ENCODE results near the gene TOMT.

TOMT gene

DNA sequence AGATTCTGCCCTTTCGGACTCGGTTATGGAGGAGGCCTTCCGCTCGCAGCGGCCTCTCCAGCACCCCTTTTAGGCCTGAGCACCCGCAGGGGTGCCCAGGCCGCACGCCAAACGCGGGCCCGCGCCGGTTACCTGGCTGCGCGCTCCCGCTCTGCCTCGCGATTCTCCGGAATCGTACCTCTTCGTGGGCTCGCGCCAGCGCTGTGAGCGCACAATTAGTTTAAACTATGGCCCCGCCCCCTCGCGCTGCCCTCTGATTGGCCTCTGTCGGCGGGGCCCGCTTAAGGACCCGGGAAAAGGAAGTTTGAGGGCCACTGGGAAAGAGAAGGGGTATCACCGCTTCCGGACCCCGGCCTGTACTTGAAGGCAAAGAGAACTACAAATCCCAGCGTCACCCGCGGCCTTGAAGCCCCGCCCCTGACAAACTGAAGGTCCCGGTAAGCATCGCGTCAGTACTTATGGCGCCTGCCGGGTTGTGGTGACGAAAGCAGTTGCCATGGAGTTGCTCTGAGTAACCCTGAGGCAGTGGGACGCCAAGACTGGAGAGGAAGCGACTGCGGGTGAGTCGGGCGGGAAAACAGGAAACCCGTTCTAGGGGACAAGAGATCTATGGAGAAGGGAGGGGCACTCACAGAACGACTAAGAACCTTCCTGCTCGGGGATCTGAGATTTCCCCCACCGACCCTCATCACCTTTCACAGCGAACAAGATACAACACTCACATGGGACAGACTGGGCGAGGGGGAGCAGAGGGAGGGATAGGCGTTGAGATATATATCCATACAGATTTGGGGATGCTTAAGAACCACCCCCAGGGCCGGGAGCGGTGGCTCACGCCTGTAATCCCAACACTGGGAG is 25.2 kb upstream of the TOMT start, which contains the start of the genes LRRC51 and NUMA1:
Gene LRRC51, plus strand, starts transcription at position 525 of the 858 bp plus-strand sequence. CDS start 8,234 bp downstream, outside the sequence.
Gene NUMA1, minus strand, starts transcription at position 217 of the 858 bp plus-strand sequence. CDS start 44,599 bp downstream, outside the sequence.
- Mint-ChIP-seq H3K27ac (peak within 1 kb of the TSS; percentile 93), H3K27me3 (ENCODE audit: low read depth) (no peaks in the 10 kb centered on the region), H3K36me3 (ENCODE audit: low read depth) (peaks cover 11% of the 10 kb centered on the region), H3K4me1 (ENCODE audit: low read depth) (peaks cover 42% of the 10 kb centered on the region), H3K4me3 (peak within 1 kb of the TSS; percentile 95), H3K9me3 (no peaks in the 10 kb centered on the region)

DNA sequence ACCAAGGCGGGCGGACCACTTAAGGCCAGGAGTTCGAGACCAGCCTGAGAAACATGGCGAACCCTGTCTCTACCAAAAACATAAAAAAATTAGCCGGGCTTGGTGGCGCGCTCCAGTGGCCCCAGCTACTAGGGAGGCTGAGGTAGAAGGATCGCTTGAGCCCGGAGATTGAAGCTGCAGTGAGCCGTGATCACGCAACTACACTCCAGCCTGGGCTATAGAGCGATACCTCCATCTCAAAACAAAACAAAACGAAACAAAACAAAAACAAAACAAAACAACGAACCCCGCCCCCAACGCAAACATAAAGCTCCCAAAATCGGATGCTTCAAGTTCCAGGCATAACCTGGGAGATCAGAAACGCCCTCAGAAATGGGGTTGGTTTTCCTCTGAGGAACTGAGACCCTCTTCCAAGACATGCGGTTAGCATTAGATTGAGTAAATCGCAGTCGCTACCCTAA is 24.5 kb upstream of the TOMT start:
- H3K27me3 Mint-ChIP-seq (ENCODE audit: low read depth), result no peaks in the 10 kb centered on the region
- H3K4me1 Mint-ChIP-seq (ENCODE audit: low read depth), result peaks cover 42% of the 10 kb centered on the region
- H3K9me3 Mint-ChIP-seq, result no peaks in the 10 kb centered on the region
- H3K36me3 Mint-ChIP-seq (ENCODE audit: low read depth), result peaks cover 12% of the 10 kb centered on the region
- peak overlapping the region; percentile 95 for H3K4me3 Mint-ChIP-seq
- peak overlapping the region; percentile 93 for H3K27ac Mint-ChIP-seq

DNA sequence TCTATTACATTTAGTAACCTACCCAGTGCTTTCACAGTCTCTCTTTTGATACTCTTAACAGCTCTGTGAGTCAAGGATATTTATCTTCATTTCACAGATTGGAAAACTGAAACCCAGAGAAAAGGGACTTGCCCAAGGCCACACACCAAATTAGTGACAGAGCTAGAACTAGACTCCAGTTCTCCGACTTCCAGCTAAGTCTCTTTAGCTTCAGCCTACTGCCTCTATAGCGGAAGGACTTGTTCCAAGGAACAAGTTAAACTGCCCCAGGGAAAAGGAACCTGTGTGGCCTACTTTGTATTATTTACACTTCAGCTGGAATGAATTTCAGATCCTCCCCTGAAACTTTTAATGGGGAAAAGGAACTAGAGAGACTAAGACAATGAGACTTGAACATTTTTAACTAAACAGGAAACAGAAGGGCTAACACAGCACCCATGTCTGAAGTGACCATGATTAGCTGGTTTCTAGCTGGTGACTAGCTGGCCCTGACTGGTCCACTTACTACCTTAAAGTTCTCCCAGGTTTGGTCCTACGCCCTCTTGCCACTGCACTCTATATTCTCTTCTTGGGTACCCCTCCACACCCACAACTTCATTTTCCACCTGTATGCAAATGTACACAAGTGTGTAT is 23.8 kb upstream of the TOMT start:
- Mint-ChIP-seq H3K9me3 (no peaks in the 10 kb centered on the region), H3K4me1 (ENCODE audit: low read depth) (peaks cover 41% of the 10 kb centered on the region), H3K27ac (peak overlapping the region; percentile 93), H3K36me3 (ENCODE audit: low read depth) (peaks cover 11% of the 10 kb centered on the region), H3K4me3 (peak overlapping the region; percentile 95), H3K27me3 (ENCODE audit: low read depth) (no peaks in the 10 kb centered on the region)

DNA sequence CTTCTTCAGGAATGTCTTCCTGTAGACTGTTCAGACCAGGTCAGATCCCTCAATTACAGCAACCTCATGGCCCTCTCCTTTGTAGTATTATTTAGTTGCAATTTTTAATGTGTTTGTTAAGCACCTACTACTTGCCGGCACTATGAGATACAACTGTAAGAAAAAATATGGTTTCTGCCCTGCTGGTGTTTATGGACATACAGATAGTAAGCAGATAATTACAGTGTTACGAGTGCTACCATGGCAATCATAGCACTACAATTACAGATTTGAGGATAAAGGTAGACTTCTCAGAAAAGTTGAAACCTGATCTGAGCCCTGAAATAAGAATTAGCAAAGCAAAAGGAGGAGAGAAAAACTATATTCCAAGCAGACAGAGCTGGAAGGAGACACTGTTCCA is 22.3 kb upstream of the TOMT start:
- H3K4me1 Mint-ChIP-seq (ENCODE audit: low read depth), result peaks cover 33% of the 10 kb centered on the region

DNA sequence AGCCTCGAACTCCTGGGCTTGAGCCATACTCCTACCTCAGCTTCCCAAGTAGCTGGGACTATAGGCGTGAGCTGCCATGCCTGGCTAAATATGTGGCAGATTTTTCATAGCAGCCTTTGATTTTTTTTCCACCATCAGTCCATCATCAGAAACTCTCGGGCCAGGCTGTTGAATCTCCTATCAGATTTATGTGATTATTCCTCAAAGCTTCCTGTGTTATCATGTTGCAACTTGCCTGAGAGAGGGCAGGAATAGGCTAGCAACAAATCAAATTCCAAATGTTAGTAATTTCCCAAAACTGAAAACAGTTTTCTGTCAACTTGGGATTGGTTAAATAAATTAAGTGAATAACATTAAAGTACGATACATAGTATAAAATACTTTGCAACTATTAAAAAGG is 21.6 kb upstream of the TOMT start:
- H3K4me1 Mint-ChIP-seq (ENCODE audit: low read depth), result peaks cover 29% of the 10 kb centered on the region
- H3K36me3 Mint-ChIP-seq (ENCODE audit: low read depth), result peaks cover 10% of the 10 kb centered on the region
- no peaks in the 10 kb centered on the region for H3K27me3 Mint-ChIP-seq (ENCODE audit: low read depth)
- H3K4me3 Mint-ChIP-seq, result no peak overlapping the region
- H3K27ac Mint-ChIP-seq, result no peak overlapping the region
- no peaks in the 10 kb centered on the region for H3K9me3 Mint-ChIP-seq

More for the DNA sequence above, 22.3 kb upstream of the TOMT start:
- no peaks in the 10 kb centered on the region for H3K9me3 Mint-ChIP-seq
- no peak overlapping the region for H3K4me3 Mint-ChIP-seq
- no peaks in the 10 kb centered on the region for H3K27me3 Mint-ChIP-seq (ENCODE audit: low read depth)
- H3K36me3 Mint-ChIP-seq (ENCODE audit: low read depth), result peaks cover 10% of the 10 kb centered on the region
- peak overlapping the region; percentile 8 for H3K27ac Mint-ChIP-seq

DNA sequence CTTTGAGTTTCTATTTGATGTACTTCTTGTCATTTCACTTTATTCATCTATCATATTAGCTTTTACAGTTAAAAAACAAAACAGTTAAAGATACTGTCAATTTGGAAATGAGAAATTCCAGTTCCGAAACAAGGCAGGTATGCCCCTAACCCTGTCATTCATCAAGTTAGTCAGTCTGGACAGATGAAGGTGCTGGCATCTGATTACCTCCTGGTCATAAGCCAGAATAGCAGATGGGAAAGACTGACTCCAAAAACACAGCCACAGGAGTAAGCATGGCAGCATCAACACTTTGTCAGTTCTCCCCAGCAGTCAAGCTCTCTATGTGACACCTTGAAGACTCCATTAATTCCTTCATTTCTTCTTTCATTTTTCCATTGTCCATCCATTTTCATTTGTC is 20.8 kb upstream of the TOMT start:
- H3K9me3 Mint-ChIP-seq, result no peaks in the 10 kb centered on the region

DNA sequence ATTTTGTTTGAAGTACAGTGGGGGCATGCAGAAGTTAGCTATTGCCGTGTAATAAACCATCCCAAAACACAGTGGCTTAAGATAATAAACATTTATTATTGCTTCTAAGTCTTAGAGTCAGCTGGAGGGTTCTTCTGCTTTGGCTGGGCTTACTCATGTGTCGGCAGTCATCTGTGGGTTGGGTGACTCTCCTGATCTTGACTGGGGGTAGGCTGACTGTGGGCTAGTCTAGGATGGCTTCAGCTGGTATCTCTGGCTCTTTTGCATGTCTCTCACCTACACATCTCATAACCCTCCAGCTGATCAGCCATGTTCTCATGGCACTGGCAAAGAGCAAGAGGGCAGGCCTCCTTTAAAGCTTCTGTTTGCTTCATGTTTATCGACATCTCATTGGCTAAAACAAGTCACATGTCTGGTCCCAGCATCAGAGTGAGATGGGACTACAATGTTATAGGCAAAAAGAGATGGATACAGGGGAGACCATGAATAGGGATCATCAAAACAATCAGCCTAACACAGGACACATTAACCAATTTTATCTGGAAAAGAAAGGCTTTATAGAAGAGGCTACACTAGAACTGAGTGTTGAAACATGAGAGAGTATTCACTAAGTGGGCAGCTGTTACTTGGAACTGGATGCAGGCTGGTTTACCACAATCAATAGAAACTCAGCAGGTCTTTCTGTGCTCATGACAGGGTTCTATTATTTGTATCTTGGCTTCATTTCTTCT is 19.9 kb upstream of the TOMT start:
- Mint-ChIP-seq H3K27ac (no peak overlapping the region), H3K4me1 (ENCODE audit: low read depth) (peaks cover 22% of the 10 kb centered on the region), H3K36me3 (ENCODE audit: low read depth) (peaks cover 9% of the 10 kb centered on the region), H3K27me3 (ENCODE audit: low read depth) (no peaks in the 10 kb centered on the region), H3K4me3 (no peak overlapping the region), H3K9me3 (no peaks in the 10 kb centered on the region)

More for the DNA sequence above, 20.8 kb upstream of the TOMT start:
- Mint-ChIP-seq H3K4me1 (ENCODE audit: low read depth) (peaks cover 27% of the 10 kb centered on the region), H3K4me3 (no peak overlapping the region), H3K27me3 (ENCODE audit: low read depth) (no peaks in the 10 kb centered on the region), H3K27ac (no peak overlapping the region), H3K36me3 (ENCODE audit: low read depth) (peaks cover 10% of the 10 kb centered on the region)

DNA sequence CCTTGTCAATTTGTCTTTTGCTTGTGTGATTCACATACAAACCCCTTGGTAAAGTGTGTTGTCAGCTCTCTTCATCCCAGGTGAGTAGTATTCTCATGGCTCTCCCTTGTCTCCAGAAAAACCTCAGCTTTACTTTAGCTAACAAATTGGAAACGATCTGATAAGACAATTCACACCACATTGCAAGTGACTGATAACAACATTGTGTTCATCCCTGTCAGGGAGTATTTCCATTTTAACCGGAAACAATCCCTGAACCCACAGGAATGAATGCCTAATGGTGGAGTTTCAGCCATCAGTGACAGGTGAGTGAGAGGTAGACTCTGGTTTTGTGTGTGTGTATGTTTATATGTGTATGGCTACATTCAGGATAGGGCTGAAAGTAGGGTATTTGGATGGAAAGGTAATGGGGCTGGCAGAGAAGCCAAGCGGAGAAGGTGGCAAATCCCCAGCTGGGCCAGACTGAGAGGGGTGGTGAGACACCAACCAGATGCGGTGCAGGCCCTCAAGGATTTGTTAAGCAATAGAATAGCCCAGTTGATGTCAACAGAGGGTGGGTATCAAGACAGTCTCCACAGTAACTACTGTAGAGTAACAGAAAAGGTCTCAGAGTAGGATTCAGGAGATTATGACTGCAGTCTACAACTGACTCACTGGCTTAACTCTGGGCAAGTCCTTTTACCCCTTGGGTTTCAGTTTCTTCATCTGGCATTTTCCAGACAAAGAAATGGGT is 17.5 kb upstream of the TOMT start:
- H3K36me3 Mint-ChIP-seq (ENCODE audit: low read depth), result peaks cover 8% of the 10 kb centered on the region
- no peaks in the 10 kb centered on the region for H3K27me3 Mint-ChIP-seq (ENCODE audit: low read depth)

DNA sequence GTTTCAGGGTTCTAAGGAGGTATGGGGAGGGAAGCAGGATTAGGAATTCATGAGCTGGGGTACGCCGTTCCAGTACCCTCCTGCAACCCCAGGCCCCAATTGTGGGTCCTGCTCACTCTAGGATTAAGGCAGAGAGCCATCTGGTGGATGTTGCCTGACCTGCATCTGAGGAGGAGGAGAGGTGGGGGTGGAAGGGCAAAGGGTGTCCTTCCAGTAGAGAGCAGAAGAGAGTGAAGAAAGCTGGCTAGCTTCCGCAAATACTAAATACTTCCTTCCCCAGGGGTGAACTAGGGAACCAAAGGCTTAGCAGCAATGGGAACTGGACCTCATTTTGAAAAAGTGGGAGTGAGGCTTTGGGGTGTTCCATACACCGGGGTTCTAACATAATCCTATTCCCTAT is 14.4 kb upstream of the TOMT start:
- Mint-ChIP-seq H3K4me3 (no peak overlapping the region), H3K36me3 (ENCODE audit: low read depth) (peaks cover 16% of the 10 kb centered on the region), H3K4me1 (ENCODE audit: low read depth) (peaks cover 15% of the 10 kb centered on the region), H3K9me3 (no peaks in the 10 kb centered on the region), H3K27me3 (ENCODE audit: low read depth) (no peaks in the 10 kb centered on the region), H3K27ac (no peak overlapping the region)

More for the DNA sequence above, 17.5 kb upstream of the TOMT start:
- H3K4me3 Mint-ChIP-seq, result no peak overlapping the region
- H3K4me1 Mint-ChIP-seq (ENCODE audit: low read depth), result peaks cover 16% of the 10 kb centered on the region
- H3K9me3 Mint-ChIP-seq, result no peaks in the 10 kb centered on the region
- H3K27ac Mint-ChIP-seq, result no peak overlapping the region

DNA sequence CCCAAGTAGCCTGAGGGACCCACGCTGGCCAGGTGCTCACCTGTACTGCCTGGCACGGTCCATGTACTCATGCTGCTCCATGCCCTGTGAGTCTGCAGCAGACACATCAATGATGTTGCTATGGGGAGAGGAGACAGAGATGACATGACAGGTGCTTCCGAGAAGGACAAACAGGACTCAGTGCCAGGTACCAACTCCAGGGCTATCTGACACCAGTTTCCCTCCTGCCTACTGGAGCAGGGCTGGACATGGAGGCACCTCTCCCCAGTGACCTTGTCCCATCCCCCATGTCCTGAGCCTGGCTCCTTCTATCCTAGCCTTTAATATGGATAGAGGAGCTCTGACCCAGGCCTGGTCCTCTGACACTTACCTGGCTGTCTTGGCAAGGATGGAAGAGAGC is 7.0 kb upstream of the TOMT start:
- H3K36me3 Mint-ChIP-seq (ENCODE audit: low read depth), result peaks cover 39% of the 10 kb centered on the region
- no peaks in the 10 kb centered on the region for H3K27me3 Mint-ChIP-seq (ENCODE audit: low read depth)
- H3K4me1 Mint-ChIP-seq (ENCODE audit: low read depth), result peaks cover 35% of the 10 kb centered on the region
- no peak overlapping the region for H3K4me3 Mint-ChIP-seq
- H3K9me3 Mint-ChIP-seq, result no peaks in the 10 kb centered on the region
- H3K27ac Mint-ChIP-seq, result no peak overlapping the region

DNA sequence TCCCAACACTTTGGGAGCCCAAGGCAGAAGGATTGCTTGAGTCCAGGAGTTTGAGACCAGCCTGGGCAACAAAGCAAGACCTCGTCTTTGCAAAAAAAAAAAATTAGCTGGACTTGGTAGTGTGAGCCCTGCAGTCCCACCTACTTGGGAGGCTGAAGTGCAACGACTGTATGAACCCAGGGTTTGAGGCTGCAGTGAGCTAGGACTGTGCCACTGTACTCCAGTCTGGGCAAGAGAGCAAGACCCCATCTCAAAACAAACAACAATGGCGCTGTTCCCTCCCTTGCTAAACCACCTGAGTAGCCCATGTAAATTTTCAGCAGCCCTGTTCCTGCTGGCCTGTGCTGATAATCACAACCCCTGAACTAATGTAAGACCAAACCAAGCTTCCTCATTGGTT is 5.7 kb upstream of the TOMT start:
- no peaks in the 10 kb centered on the region for H3K9me3 Mint-ChIP-seq
- no peak overlapping the region for H3K27ac Mint-ChIP-seq

DNA sequence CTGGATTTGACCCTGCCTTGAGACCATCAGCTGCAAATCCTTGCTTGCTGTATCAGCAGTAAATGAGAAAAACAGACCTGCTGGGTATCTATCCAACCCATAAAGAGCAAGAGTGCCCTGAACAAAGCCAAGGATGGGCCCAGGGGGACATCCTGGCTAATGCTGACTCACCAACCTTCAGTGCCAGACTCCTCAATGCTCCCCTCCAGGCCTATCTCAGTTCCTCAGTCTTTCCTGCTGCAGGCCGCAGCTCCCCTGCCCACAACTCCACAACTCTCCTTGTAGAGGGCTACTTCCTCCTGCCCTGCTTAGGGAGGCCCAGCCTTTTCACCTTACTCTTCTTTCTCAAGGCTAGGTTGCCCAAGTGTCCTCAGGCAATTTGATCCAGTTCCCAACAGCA is 5.3 kb upstream of the TOMT start:
- Mint-ChIP-seq H3K4me3 (no peak overlapping the region), H3K27me3 (ENCODE audit: low read depth) (no peaks in the 10 kb centered on the region), H3K4me1 (ENCODE audit: low read depth) (peaks cover 37% of the 10 kb centered on the region), H3K36me3 (ENCODE audit: low read depth) (peaks cover 26% of the 10 kb centered on the region), H3K27ac (peak overlapping the region; percentile 45), H3K9me3 (no peaks in the 10 kb centered on the region)

More for the DNA sequence above, 5.7 kb upstream of the TOMT start:
- Mint-ChIP-seq H3K4me3 (no peak overlapping the region), H3K27me3 (ENCODE audit: low read depth) (no peaks in the 10 kb centered on the region), H3K36me3 (ENCODE audit: low read depth) (peaks cover 31% of the 10 kb centered on the region), H3K4me1 (ENCODE audit: low read depth) (peaks cover 40% of the 10 kb centered on the region)

DNA sequence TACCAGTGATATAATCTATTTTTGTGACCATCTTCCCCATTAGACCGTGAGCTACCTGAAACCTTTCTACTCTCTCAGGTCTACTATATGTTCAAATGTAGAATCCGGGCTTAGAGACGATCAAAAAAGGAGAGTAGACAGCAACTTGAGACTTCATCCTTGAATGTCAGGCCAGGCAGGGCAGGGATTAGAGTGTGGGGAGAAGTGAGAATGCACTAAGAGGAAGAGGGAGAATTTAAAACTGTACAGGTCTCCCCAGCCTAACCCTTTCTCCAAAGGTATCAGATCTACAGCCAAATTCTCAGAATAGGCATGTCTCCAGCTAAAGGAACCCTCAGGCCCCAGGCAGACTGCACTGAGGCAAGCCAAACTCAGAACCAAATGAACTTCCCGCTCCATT is 3.6 kb upstream of the TOMT start:
- Mint-ChIP-seq H3K27ac (peak overlapping the region; percentile 89), H3K4me3 (peak overlapping the region; percentile 96), H3K27me3 (ENCODE audit: low read depth) (no peaks in the 10 kb centered on the region), H3K36me3 (ENCODE audit: low read depth) (peaks cover 22% of the 10 kb centered on the region), H3K9me3 (no peaks in the 10 kb centered on the region), H3K4me1 (ENCODE audit: low read depth) (peaks cover 37% of the 10 kb centered on the region)

DNA sequence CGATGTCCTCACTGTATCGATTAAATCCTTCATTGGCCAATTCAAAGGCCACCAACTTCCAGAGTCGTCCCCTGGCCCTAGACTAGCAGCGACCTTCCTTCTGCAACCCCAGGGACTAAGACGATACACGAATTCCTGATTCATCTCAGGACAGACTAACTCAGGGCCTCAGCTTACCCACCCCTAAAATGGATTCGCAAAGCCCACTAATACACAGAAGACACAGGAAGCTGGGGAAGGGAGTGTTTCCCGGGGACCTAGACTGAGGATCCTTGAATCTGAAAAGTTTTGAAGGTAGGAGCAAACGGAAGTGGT is 3.1 kb upstream of the TOMT start:
- no peaks in the 10 kb centered on the region for H3K27me3 Mint-ChIP-seq (ENCODE audit: low read depth)
- peak overlapping the region; percentile 96 for H3K4me3 Mint-ChIP-seq
- H3K4me1 Mint-ChIP-seq (ENCODE audit: low read depth), result peaks cover 37% of the 10 kb centered on the region
- H3K9me3 Mint-ChIP-seq, result no peaks in the 10 kb centered on the region
- peak overlapping the region; percentile 89 for H3K27ac Mint-ChIP-seq
- H3K36me3 Mint-ChIP-seq (ENCODE audit: low read depth), result peaks cover 23% of the 10 kb centered on the region
